SH-SY5Y (cell line): ENCODE results near the gene TFPT.

ENCODE experiments used
- GATA2 ChIP-seq: IDR thresholded peaks from 2 replicates; pipeline ENCODE4 v1.6.1; 2011; ENCODE audit warnings: mild to moderate bottlenecking, low read depth, low read length
- GATA3 ChIP-seq: IDR thresholded peaks from 2 replicates; pipeline ENCODE4 v1.6.1; 2011; ENCODE audit warnings: low read depth, mild to moderate bottlenecking, low read length, moderate library complexity

- TF ChIP-seq GATA2, result no peak
- no peak for TF ChIP-seq GATA3
Observed at GRCh38 chr19:54124393-54124792, 8.9 kb upstream of the TFPT start.
